Natural killer cell (primary cell): ENCODE data around the gene CORO6. TPM values are rescaled to one million over a fixed set of nuclear protein-coding genes. Genes with fewer than 3 reads are reported as not detected.
A peak's percentile ranks its signal among the peaks of the same experiment; 100 is the strongest.

Experiments
- ATAC-seq, 3 donors: fragments of 150-1000 bp in 2 of 3; fragments of 200-7000 bp in 1 of 3; cut with Tn5 transposase; 1 replicate in 1 of 3; 2 replicates in 2 of 3; pipeline ENCODE4 v1.10.0; 2021; ENCODE audit warnings: mild to moderate bottlenecking in 2 of 3, moderate library complexity in 2 of 3
- DNase-seq, 2 donors: peaks; one replicate each; pipeline versions ENCODE4 v3.0.0 to v3.0.0-alpha.2; 2013 to 2021; ENCODE audit warnings: mixed read lengths in 1 of 2
- H3K27ac ChIP-seq: one replicate; pipeline ENCODE4 v1.5.1; 2013; ENCODE audit warnings: mild to moderate bottlenecking, low read length
- H3K27me3 ChIP-seq: one replicate; pipeline ENCODE4 v1.6.1; 2013; ENCODE audit warnings: low read length; ENCODE audit not compliant: control insufficient read depth, insufficient read depth
- H3K36me3 ChIP-seq: one replicate; pipeline ENCODE4 v1.6.1; 2013; ENCODE audit warnings: low read length; ENCODE audit not compliant: control insufficient read depth, insufficient read depth
- H3K4me1 ChIP-seq: one replicate; pipeline ENCODE4 v1.6.1; 2013; ENCODE audit warnings: low read length; ENCODE audit not compliant: control insufficient read depth, insufficient read depth
- H3K4me3 ChIP-seq: one replicate; pipeline ENCODE4 v1.5.1; 2013; ENCODE audit warnings: low read length
- H3K9me3 ChIP-seq: one replicate; pipeline ENCODE4 v1.6.1; 2013; ENCODE audit warnings: low read length; ENCODE audit not compliant: control insufficient read depth, insufficient read depth
- H3K27ac Mint-ChIP-seq, 2 donors: one replicate each; pipeline ENCODE4 v1.8.0; 2022; ENCODE audit warnings: mild to moderate bottlenecking in 2 of 2, mixed read lengths in 2 of 2, moderate library complexity in 1 of 2
- H3K27me3 Mint-ChIP-seq, 2 donors: one replicate each; pipeline ENCODE4 v1.8.0; 2022; ENCODE audit warnings: low read depth in 2 of 2, mixed read lengths in 2 of 2
- H3K36me3 Mint-ChIP-seq: one replicate; pipeline ENCODE4 v1.8.0; 2022; ENCODE audit warnings: mixed read lengths
- H3K4me1 Mint-ChIP-seq, 2 donors: one replicate each; pipeline ENCODE4 v1.8.0; 2022; ENCODE audit warnings: mixed read lengths in 2 of 2
- H3K4me3 Mint-ChIP-seq: one replicate; pipeline ENCODE4 v1.8.0; 2022; ENCODE audit warnings: mild to moderate bottlenecking, moderate library complexity, mixed read lengths
- H3K9me3 Mint-ChIP-seq, 2 donors: one replicate each; pipeline ENCODE4 v1.8.0; 2022; ENCODE audit warnings: mixed read lengths in 2 of 2
- CTCF ChIP-seq: fragments of 200-600 bp; IDR thresholded peaks from one replicate; pipeline ENCODE4 v1.8.0; 2022; ENCODE audit warnings: antibody characterized with exemption
- WGBS: methylation state at CpG from one replicate; pipeline ENCODE4 v1.1.7; 2013; ENCODE audit warnings: missing lambda C conversion rate; ENCODE audit not compliant: insufficient coverage; 5-methylcytosine and 5-hydroxymethylcytosine counted together
- intact Hi-C: fragments of 100-400 bp; cut with micrococcal nuclease; formaldehyde crosslinking; loops from one replicate; pipeline ENCODE4 v1.14.2; 2022
- total RNA-seq, 4 donors: library from RNA; stranded (reverse); fragments of 120-200 nt in 1 of 4; gene quantifications; one replicate each; pipeline versions ENCODE4 v1.2.3 to v1.2.4, GENCODE V29; 2013 to 2022

CORO6 gene
- total RNA-seq, 3 donors from 2014 or later (not counting 1 experiment from before 2014, with no cell fraction given), result 2.4 to 18.7 (median 3.9) TPM

DNA sequence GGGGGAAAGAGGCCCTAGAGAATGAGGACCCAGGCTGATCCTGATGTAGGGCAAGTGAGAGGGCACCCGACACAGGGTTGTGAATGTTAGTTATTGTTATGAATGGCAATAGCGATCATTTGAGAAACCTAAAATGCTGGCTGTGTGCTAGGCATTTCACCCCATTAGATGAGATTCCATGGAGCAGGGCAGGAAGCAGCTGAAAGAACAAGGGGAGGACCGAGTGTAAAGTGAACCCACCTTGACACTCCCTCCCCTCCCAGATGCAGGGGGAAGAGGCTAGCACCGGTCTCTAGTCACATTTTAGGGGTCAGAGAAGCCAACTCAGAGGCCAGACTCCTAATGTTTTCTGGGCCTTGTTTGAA is 553 bp upstream of the CORO6 start:
- Mint-ChIP-seq H3K27ac (peak overlapping the region; percentile 57 to 60), H3K27me3 (no peaks in the 10 kb centered on the region), H3K9me3 (no peaks in the 10 kb centered on the region), H3K4me3 (peak overlapping the region; percentile 90), H3K4me1 (peaks cover 22 to 32% of the 10 kb centered on the region in 2 donors), H3K36me3 (peaks cover 7% of the 10 kb centered on the region)
- no peak for TF ChIP-seq CTCF
- DNase-seq, result peak in 1 of 2 donors; percentile 27
- H3K4me1 ChIP-seq, result peaks cover 22% of the 10 kb centered on the region
- peaks cover 6% of the 10 kb centered on the region for H3K36me3 ChIP-seq
- intact Hi-C loops, result no loop called here
- peak in 2 of 3 donors; percentile 3 to 16 for ATAC-seq
- no peaks in the 10 kb centered on the region for H3K27me3 ChIP-seq
- no peak overlapping the region for H3K27ac ChIP-seq
- 61% methylated on average over 4 of the region's 4 CpGs for WGBS
- H3K4me3 ChIP-seq, result no peak overlapping the region
- H3K9me3 ChIP-seq, result no peaks in the 10 kb centered on the region

DNA sequence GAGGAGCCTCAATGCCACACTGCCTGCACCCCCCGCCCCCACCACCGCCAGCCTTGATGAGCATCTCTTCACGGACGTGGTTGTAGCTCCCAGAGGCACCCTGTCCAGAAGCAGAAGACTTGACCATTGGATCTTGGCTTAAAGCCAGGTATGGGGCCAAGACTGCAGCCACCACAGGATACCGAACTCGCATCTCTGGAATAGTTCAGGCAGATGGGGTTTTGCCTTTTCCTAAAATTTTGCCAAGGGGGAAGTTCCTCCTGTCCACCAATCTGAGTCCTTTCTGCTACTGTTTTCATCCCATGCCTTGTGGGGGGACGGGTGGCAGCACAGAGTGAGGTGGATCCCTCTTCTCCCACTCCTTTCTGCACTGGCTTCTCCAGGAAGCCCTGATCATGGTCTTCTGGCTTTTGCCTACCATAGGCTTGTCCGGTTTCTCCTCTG is 939 bp downstream of the CORO6 start:
- H3K9me3 ChIP-seq, result no peaks in the 10 kb centered on the region
- H3K9me3 Mint-ChIP-seq, result no peaks in the 10 kb centered on the region
- no peaks in the 10 kb centered on the region for H3K27me3 Mint-ChIP-seq
- intact Hi-C loops, result no loop called here
- peaks cover 36% of the 10 kb centered on the region for H3K4me1 ChIP-seq
- WGBS, result 85% methylated on average over 8 of the region's 8 CpGs
- H3K27ac Mint-ChIP-seq, result no peak overlapping the region
- peaks cover 6% of the 10 kb centered on the region for H3K36me3 ChIP-seq
- H3K27me3 ChIP-seq, result no peaks in the 10 kb centered on the region
- TF ChIP-seq CTCF, result no peak
- H3K4me3 Mint-ChIP-seq, result peak overlapping the region; percentile 90
- no peak for DNase-seq
- peaks cover 7% of the 10 kb centered on the region for H3K36me3 Mint-ChIP-seq
- H3K27ac ChIP-seq, result no peak overlapping the region
- ATAC-seq, result no peak
- H3K4me1 Mint-ChIP-seq, result peaks cover 15 to 41% of the 10 kb centered on the region in 2 donors
- no peak overlapping the region for H3K4me3 ChIP-seq

DNA sequence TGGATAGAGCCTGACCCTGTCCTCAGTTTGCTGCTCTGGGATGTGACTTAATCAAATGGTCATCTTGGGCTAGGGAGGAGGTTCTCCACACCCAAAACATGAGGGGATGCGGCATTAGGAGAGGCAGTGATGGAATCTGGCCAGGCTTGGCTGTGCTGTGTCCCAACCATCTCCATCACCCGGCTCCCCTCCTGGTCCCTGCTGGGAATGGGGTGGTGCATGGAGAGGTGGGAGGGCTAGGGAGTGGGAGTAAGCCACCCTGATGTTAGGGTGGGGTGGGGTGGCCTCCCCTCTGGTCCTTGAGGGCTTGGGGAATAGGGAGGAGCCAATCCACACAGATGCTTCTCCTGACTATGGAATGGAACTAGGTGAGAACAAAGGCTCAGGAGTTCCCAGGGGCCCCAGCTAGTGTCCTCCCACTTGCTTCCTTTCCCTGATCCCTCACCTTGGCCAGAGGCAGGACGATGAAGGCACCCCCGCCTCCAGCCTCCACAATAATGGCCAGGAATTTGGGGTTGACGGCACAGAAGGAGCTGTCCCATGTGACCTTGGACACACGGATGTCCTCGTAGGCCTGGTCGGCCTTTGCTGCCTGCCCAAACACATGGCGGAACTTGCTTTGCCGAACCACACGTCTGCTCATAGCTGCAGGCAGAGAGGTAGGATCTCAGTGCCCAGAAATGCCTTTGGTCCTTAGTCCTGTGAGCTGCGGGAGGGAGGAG is 1.8 kb downstream of the CORO6 start:
- Histone ChIP-seq H3K27me3 (no peaks in the 10 kb centered on the region), H3K9me3 (no peaks in the 10 kb centered on the region), H3K27ac (no peak overlapping the region), H3K36me3 (peaks cover 2% of the 10 kb centered on the region), H3K4me3 (no peak overlapping the region), H3K4me1 (peaks cover 44% of the 10 kb centered on the region)
- Mint-ChIP-seq H3K4me1 (peaks cover 13 to 47% of the 10 kb centered on the region in 2 donors), H3K27ac (no peak overlapping the region), H3K27me3 (no peaks in the 10 kb centered on the region), H3K4me3 (no peak overlapping the region), H3K9me3 (no peaks in the 10 kb centered on the region), H3K36me3 (peaks cover 5% of the 10 kb centered on the region)
- no peak for TF ChIP-seq CTCF
- intact Hi-C loops, result no loop called here
- ATAC-seq (no peak), DNase-seq (no peak)
- 93% methylated on average over 12 of the region's 12 CpGs for WGBS

DNA sequence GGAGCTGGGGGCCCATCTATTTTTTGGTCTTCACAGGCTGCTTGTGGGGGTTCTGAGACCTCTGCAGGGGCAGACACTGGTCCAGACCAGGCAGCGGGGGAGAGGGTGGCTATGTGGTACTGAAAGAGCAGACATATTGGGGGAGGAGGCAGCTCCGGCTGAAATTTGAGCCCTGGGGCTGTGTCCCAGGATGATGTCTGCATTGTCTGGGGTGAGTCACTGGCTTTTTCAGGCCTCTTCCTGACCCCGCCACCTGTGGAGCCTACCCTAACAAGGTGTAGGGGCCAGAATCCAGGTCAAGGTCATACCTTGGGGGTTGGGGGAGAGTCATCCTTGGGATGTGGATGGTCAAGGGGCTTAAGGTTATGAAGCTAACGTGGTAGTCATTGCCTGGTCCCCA is 2.4 kb downstream of the CORO6 start:
- H3K27me3 Mint-ChIP-seq, result no peaks in the 10 kb centered on the region
- no peak overlapping the region for H3K4me3 Mint-ChIP-seq
- Histone ChIP-seq H3K9me3 (no peaks in the 10 kb centered on the region), H3K27ac (no peak overlapping the region), H3K36me3 (no peaks in the 10 kb centered on the region), H3K4me1 (peaks cover 50% of the 10 kb centered on the region), H3K4me3 (no peak overlapping the region), H3K27me3 (no peaks in the 10 kb centered on the region)
- H3K36me3 Mint-ChIP-seq, result no peaks in the 10 kb centered on the region
- H3K9me3 Mint-ChIP-seq, result no peaks in the 10 kb centered on the region
- intact Hi-C loops, result no loop called here
- no peak for TF ChIP-seq CTCF
- DNase-seq (no peak), ATAC-seq (no peak)
- no peak overlapping the region for H3K27ac Mint-ChIP-seq
- 96% methylated on average over 3 of the region's 4 CpGs for WGBS
- peaks cover 9 to 49% of the 10 kb centered on the region in 2 donors for H3K4me1 Mint-ChIP-seq
